OCI-LY1 (cell line): ENCODE data around the gene TEX10.

Source experiments
- H2AFZ ChIP-seq: fragments of 200-600 bp; sonication (generic), shearing (Covaris generic); 2 replicates; pipeline ENCODE4 v1.6.0; 2014; ENCODE audit warnings: antibody characterized with exemption, mild to moderate bottlenecking, low read length
- H3F3A ChIP-seq: fragments of 200-600 bp; sonication (generic), shearing (Covaris generic); 2 replicates; pipeline ENCODE4 v1.6.0; 2014; ENCODE audit warnings: mild to moderate bottlenecking, antibody characterized with exemption, low read length, moderate library complexity; ENCODE audit not compliant: insufficient read depth
- H3K27ac ChIP-seq: fragments of 200-600 bp; sonication (generic); 2 replicates; pipeline ENCODE4 v1.5.1; 2014; ENCODE audit warnings: low read length, mixed run types, mild to moderate bottlenecking, low read depth; ENCODE audit not compliant: poor library complexity, severe bottlenecking
- H3K27me3 ChIP-seq: fragments of 200-600 bp; sonication (generic); 2 replicates; pipeline ENCODE4 v1.6.0; 2014; ENCODE audit warnings: antibody characterized with exemption, mild to moderate bottlenecking, low read length, moderate library complexity; ENCODE audit not compliant: insufficient read depth
- H3K36me3 ChIP-seq: fragments of 200-600 bp; sonication (generic); 2 replicates; pipeline ENCODE4 v1.6.1; 2014; ENCODE audit warnings: mild to moderate bottlenecking, antibody characterized with exemption, low read length, moderate library complexity, mixed read lengths; ENCODE audit not compliant: insufficient read depth
- H3K4me1 ChIP-seq: fragments of 200-600 bp; sonication (generic); 2 replicates; pipeline ENCODE4 v1.5.1; 2014; ENCODE audit warnings: mild to moderate bottlenecking, low read length, moderate library complexity; ENCODE audit not compliant: insufficient read depth, severe bottlenecking
- H3K4me2 ChIP-seq: fragments of 200-600 bp; sonication (generic), shearing (Covaris generic); 2 replicates; pipeline ENCODE4 v1.6.1; 2014; ENCODE audit warnings: low read length
- H3K4me3 ChIP-seq: fragments of 200-600 bp; sonication (generic); 2 replicates; pipeline ENCODE4 v1.5.1; 2014; ENCODE audit warnings: low read length, low read depth, mild to moderate bottlenecking, mixed read lengths; ENCODE audit not compliant: poor library complexity, severe bottlenecking
- H3K79me2 ChIP-seq: fragments of 200-600 bp; shearing (Covaris generic); 2 replicates; pipeline ENCODE4 v1.6.1; 2016; ENCODE audit warnings: mixed run types, low read length, mixed read lengths; ENCODE audit not compliant: insufficient read depth
- H3K9ac ChIP-seq: fragments of 200-600 bp; sonication (generic), shearing (Covaris generic); 2 replicates; pipeline ENCODE4 v1.6.1; 2014; ENCODE audit warnings: mild to moderate bottlenecking, low read length, mixed read lengths
- H3K9me2 ChIP-seq: fragments of 200-600 bp; sonication (generic), shearing (Covaris generic); 2 replicates; pipeline ENCODE4 v1.6.1; 2014; ENCODE audit warnings: low read depth, mild to moderate bottlenecking, low read length, mixed read lengths
- H3K9me3 ChIP-seq: fragments of 200-600 bp; shearing (Covaris generic); 2 replicates; pipeline ENCODE4 v1.6.1; 2014; ENCODE audit warnings: low read length, mixed read lengths
- H4K20me1 ChIP-seq: fragments of 200-600 bp; sonication (generic), shearing (Covaris generic); 2 replicates; pipeline ENCODE4 v1.6.0; 2016; ENCODE audit warnings: mild to moderate bottlenecking, low read length; ENCODE audit not compliant: insufficient read depth
- EZH2 ChIP-seq: fragments of 200-600 bp; sonication (generic), shearing (Covaris generic); IDR thresholded peaks from 2 replicates; pipeline ENCODE4 v1.8.0; 2017; ENCODE audit warnings: borderline replicate concordance, mixed run types, mild to moderate bottlenecking, antibody characterized with exemption, low read length, moderate library complexity, mixed read lengths
- TF ChIP-seq, protein P1 (sequence below): fragments of 200-600 bp; sonication (generic), shearing (Covaris generic); IDR thresholded peaks from 2 replicates; pipeline ENCODE4 v1.5.1; 2017; ENCODE audit warnings: mild to moderate bottlenecking, antibody characterized with exemption, low read length, moderate library complexity, mixed read lengths

Gene TEX10

DNA sequence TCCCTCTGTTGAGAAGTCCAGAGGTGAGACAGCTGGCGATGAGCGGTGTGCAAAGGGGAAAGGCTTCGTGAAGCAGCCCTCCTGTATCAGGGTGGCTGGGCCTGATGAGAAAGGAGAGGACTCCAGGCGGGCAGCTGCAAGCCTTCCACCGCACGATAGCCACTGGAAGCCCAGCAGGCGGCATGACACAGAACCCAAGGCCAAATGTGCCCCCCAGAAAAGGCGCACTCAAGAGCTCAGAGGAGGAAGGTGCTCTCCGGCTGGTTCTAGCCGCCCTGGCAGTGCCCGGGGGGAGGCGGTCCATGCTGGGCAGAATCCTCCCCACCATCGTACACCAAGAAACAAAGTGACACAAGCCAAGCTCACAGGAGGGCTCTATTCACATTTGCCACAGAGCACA, 60.3 kb downstream of the TEX10 start:
- Histone ChIP-seq H3K9me2 (no peaks in the 10 kb centered on the region), H3F3A (no peaks in the 10 kb centered on the region), H3K4me2 (no peak overlapping the region), H3K4me1 (no peaks in the 10 kb centered on the region), H3K27me3 (no peaks in the 10 kb centered on the region), H3K79me2 (no peaks in the 10 kb centered on the region), H3K36me3 (peaks cover 69% of the 10 kb centered on the region), H3K4me3 (no peak overlapping the region), H2AFZ (no peak overlapping the region), H4K20me1 (no peaks in the 10 kb centered on the region), H3K27ac (no peak overlapping the region), H3K9me3 (peaks cover 5% of the 10 kb centered on the region; the same call in 1 of the 2 replicates), H3K9ac (no peak overlapping the region)
- TF ChIP-seq, protein P1, sequence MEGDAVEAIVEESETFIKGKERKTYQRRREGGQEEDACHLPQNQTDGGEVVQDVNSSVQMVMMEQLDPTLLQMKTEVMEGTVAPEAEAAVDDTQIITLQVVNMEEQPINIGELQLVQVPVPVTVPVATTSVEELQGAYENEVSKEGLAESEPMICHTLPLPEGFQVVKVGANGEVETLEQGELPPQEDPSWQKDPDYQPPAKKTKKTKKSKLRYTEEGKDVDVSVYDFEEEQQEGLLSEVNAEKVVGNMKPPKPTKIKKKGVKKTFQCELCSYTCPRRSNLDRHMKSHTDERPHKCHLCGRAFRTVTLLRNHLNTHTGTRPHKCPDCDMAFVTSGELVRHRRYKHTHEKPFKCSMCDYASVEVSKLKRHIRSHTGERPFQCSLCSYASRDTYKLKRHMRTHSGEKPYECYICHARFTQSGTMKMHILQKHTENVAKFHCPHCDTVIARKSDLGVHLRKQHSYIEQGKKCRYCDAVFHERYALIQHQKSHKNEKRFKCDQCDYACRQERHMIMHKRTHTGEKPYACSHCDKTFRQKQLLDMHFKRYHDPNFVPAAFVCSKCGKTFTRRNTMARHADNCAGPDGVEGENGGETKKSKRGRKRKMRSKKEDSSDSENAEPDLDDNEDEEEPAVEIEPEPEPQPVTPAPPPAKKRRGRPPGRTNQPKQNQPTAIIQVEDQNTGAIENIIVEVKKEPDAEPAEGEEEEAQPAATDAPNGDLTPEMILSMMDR, result no peak
- TF ChIP-seq EZH2, result no peak

DNA sequence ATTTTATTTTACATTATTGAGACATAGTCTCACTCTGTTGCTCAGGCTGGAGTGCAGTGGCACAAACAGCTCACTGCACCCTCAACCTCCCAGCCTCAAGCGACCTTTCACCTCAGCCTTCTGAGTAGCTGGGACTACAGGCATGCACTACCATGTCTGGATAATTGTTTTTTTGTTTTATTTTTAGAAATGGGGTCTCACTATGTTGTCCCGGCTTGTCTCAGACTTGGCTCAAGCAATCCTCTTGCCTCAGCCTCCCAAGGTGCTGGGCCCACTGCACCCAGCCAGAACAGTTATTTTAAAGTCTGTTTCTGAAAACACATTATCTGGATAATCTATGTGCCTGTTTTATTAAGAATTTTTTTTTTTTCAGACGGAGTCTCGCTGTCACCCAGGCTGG, 62.0 kb downstream of the TEX10 start:
- Histone ChIP-seq H3K9ac (no peak overlapping the region), H3K9me3 (peaks cover 5% of the 10 kb centered on the region; the same call in 1 of the 2 replicates), H3F3A (no peaks in the 10 kb centered on the region), H3K4me3 (no peak overlapping the region), H4K20me1 (no peaks in the 10 kb centered on the region), H2AFZ (no peak overlapping the region), H3K4me1 (no peaks in the 10 kb centered on the region), H3K27me3 (no peaks in the 10 kb centered on the region), H3K36me3 (peaks cover 75% of the 10 kb centered on the region), H3K9me2 (no peaks in the 10 kb centered on the region), H3K4me2 (no peak overlapping the region), H3K79me2 (no peaks in the 10 kb centered on the region), H3K27ac (no peak overlapping the region)
- no peak for TF ChIP-seq EZH2
- TF ChIP-seq, protein P1, result no peak

DNA sequence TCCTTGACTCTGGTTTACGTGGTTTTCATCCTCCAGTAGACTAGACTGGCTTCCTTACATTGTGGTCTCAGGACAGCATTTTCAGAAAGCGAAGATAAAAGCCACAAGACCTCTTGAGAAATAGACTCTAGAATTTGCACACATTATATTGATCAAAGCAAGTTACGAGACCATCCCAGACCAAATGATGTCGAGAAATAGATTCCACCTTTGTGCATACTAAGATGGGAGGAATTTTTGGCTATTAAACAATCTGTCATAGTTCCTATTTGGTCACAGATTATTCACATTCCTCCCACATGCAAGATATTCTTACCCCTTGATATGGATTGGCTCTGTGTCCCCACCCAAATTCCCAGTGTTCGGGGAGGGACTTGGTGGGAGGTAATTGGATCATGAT, 65.6 kb downstream of the TEX10 start:
- H3K27me3 ChIP-seq, result no peaks in the 10 kb centered on the region
- no peaks in the 10 kb centered on the region for H3K79me2 ChIP-seq
- H3K27ac ChIP-seq, result no peak overlapping the region
- H4K20me1 ChIP-seq, result no peaks in the 10 kb centered on the region
- no peak overlapping the region for H3K4me2 ChIP-seq
- H3K9me3 ChIP-seq, result peaks cover 8% of the 10 kb centered on the region; the same call in 1 of the 2 replicates
- TF ChIP-seq EZH2, result no peak
- TF ChIP-seq, protein P1, result no peak
- H3K9me2 ChIP-seq, result no peaks in the 10 kb centered on the region
- H2AFZ ChIP-seq, result no peak overlapping the region
- no peaks in the 10 kb centered on the region for H3F3A ChIP-seq
- H3K9ac ChIP-seq, result no peak overlapping the region
- H3K36me3 ChIP-seq, result peaks cover 75% of the 10 kb centered on the region
- H3K4me3 ChIP-seq, result no peak overlapping the region
- no peaks in the 10 kb centered on the region for H3K4me1 ChIP-seq
